ENCODE results near the gene VOPP1.

The VOPP1 gene

DNA sequence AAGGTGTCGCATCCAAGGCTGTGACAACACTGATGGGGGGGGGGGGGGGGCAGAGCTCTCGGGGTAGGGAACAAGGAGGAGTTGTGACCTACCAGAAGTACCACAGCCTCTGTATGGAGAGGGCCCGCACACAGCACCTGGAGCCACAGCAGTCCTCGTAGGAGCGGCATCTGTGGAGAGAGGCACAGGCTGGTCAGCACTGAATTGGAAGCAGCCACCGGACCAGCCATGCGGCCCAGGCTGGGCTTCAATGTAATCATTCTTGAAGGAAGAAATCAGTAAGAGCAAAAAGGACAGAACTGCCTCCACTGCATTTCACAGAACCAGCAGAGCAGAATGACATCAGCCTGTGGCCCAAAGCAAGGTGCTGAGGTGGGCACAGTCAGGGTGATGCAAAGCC lies 74.8 kb downstream of the VOPP1 start:
- no peak overlapping the region for H3K27ac ChIP-seq
- CTCF ChIA-PET = no interaction called here
- TF ChIP-seq, protein P1, sequence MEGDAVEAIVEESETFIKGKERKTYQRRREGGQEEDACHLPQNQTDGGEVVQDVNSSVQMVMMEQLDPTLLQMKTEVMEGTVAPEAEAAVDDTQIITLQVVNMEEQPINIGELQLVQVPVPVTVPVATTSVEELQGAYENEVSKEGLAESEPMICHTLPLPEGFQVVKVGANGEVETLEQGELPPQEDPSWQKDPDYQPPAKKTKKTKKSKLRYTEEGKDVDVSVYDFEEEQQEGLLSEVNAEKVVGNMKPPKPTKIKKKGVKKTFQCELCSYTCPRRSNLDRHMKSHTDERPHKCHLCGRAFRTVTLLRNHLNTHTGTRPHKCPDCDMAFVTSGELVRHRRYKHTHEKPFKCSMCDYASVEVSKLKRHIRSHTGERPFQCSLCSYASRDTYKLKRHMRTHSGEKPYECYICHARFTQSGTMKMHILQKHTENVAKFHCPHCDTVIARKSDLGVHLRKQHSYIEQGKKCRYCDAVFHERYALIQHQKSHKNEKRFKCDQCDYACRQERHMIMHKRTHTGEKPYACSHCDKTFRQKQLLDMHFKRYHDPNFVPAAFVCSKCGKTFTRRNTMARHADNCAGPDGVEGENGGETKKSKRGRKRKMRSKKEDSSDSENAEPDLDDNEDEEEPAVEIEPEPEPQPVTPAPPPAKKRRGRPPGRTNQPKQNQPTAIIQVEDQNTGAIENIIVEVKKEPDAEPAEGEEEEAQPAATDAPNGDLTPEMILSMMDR (conservative IDR thresholded peaks at IDR 0.05; ENCODE audit: low read depth) = no peak
- POLR2A ChIA-PET (ENCODE audit: low non-redundant PET) = no interaction called here
- DNase-seq (ENCODE audit: low spot score) = no peak

DNA sequence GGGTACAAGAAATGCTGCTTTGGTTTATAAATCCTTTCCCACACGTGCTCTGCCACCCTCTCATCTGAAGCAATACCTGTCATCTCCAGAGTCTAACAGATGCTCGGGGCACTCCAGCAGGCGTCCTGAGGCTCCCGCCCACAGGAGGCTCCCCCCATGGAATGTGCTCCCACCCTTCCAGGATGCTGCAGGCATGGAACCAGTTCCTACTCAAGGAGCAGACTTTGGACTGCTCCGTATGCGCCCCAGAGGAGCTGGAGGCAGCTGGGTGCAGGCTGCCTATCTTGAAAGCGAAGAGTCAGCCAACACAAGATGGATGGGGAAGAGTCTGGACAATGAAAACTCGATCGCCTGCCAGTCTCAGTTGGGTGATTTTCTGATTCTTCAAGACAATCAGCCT lies 75.4 kb downstream of the VOPP1 start:
- no peak overlapping the region for H3K27ac ChIP-seq
- TF ChIP-seq, protein P1 (conservative IDR thresholded peaks at IDR 0.05; ENCODE audit: low read depth) = no peak
- ChIA-PET CTCF (no interaction called here), POLR2A (ENCODE audit: low non-redundant PET) (no interaction called here)
- no peak for DNase-seq (ENCODE audit: low spot score)

DNA sequence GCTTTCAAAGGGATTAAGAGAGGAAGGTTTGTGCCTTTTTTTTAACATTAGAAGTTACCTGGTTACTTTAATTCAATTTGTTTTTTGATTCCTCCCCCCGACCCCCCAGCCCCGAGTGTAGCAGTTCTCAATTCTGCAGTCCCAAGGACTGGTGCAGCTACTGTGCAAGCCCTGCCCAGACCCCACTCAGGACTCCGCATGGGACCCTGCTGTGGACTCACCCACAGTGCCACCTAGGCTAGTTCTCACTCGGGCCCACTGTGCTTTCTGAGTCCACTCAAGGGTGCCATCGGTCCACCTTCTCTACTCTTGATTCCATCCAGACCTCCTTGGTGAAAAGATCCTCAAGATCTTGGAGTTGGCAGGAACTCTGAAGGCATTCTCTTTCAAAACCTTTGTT lies 77.4 kb downstream of the VOPP1 start:
- ChIA-PET CTCF (no interaction called here), POLR2A (ENCODE audit: low non-redundant PET) (no interaction called here)
- TF ChIP-seq, protein P1 (conservative IDR thresholded peaks at IDR 0.05; ENCODE audit: low read depth) = no peak
- H3K27ac ChIP-seq = no peak overlapping the region
- DNase-seq (ENCODE audit: low spot score) = no peak

DNA sequence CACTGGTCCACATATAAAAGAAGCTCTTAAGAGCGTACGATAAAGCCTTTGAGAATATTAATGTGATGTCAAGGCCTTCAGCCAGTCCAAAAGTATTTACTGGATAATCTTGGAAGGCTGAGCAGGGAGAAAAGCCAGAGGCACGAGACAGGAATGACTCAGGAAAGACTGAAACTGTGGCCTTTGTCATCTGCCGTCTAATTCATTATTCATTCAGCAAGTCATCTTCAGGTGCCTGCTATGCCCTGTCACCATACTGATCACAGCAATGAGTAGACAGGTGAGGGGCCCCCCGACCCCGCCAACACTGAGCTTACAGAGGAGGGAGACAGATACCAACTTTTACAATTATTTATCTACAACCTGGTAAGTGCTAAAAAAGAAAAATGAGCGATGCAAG lies 78.9 kb downstream of the VOPP1 start:
- DNase-seq (ENCODE audit: low spot score) = no peak
- TF ChIP-seq, protein P1 (conservative IDR thresholded peaks at IDR 0.05; ENCODE audit: low read depth) = no peak
- POLR2A ChIA-PET (ENCODE audit: low non-redundant PET) = no interaction called here
- CTCF ChIA-PET = no interaction called here
- no peak overlapping the region for H3K27ac ChIP-seq

DNA sequence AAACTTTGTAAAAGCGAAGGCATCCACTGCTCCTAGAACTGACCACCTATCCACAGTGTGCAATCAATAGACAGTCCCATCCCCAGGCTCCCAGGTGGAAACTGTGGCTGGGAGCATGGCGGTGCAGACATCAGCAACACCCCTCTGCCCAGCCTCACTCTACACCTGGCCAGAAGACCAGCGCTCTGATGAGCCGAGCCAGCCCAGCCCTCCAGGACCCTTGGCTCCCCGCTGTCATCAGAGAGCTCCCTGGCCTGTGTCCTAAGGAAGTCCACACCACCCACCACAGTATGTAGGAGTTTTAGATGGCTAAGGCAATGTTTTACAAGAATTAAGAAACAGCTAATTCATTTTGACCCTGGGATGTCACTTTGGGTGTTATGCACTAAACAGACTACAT lies 81.0 kb downstream of the VOPP1 start:
- ChIA-PET CTCF (no interaction called here), POLR2A (ENCODE audit: low non-redundant PET) (no interaction called here)
- TF ChIP-seq, protein P1 (conservative IDR thresholded peaks at IDR 0.05; ENCODE audit: low read depth) = no peak
- DNase-seq (ENCODE audit: low spot score) = no peak
- no peak overlapping the region for H3K27ac ChIP-seq

DNA sequence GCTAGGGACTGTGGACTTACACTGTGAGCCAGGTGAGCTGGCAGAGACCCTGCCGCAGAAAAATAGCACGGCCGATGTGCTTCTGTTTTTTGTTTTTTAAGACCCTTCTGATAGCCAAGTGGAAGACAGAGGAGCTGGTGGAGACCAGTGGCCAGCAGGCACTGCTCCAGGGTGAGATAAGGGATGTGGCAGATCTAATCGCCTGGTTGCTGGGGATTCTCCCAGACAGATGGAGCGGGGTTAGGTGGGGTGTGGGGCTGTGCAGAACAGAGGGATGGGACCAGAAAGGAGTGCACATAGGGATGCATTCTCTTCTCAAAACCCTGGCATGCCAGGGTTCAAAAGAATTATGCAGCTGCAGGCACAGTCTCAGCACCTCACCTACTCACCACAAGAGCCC lies 82.2 kb downstream of the VOPP1 start:
- H3K27ac ChIP-seq = no peak overlapping the region
- ChIA-PET CTCF (no interaction called here), POLR2A (ENCODE audit: low non-redundant PET) (no interaction called here)
- no peak for DNase-seq (ENCODE audit: low spot score)
- TF ChIP-seq, protein P1 (conservative IDR thresholded peaks at IDR 0.05; ENCODE audit: low read depth) = no peak

DNA sequence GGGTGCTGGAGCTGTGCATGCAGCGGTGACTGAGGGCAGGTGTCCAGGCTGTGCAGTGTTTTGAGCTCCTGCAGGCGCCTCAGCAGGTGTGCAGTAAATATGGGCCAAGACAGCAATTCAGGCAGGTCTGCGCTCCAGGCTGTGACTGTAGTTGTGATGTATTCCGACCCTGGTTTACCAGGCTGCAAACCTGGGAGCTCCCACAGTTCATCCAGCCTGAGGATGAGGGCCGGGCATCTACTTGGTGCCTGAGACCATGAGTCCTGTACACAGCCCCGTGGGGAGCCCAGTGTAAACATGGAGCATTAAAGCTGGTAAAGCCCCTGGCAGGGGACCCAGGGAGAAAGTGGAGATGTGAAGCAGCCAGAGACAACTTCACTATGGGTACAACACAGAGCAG lies 82.8 kb downstream of the VOPP1 start:
- no peak overlapping the region for H3K27ac ChIP-seq
- TF ChIP-seq, protein P1 (conservative IDR thresholded peaks at IDR 0.05; ENCODE audit: low read depth) = no peak
- POLR2A ChIA-PET (ENCODE audit: low non-redundant PET) = no interaction called here
- CTCF ChIA-PET = no interaction called here
- no peak for DNase-seq (ENCODE audit: low spot score)
